SK-N-SH treated with all-trans-retinoic acid at 6 μM for 48 hours (cell line): Measurements from ENCODE around the gene TUBGCP4.

ENCODE experiments used
- ARNTL ChIP-seq: fragments of 450-650 bp; formaldehyde crosslinking; IDR thresholded peaks from 2 replicates; pipeline ENCODE4 v1.5.0; 2020; ENCODE audit warnings: low read depth, mild to moderate bottlenecking, moderate library complexity, borderline replicate concordance
- BACH2 ChIP-seq: fragments of 250-450 bp; sonication (Bioruptor Pico); IDR thresholded peaks from 2 replicates; pipeline ENCODE4 v1.9.0; 2021; ENCODE audit warnings: mild to moderate bottlenecking, borderline replicate concordance
- ESRRG ChIP-seq: fragments of 250-450 bp; sonication (Bioruptor Pico); IDR thresholded peaks from 2 replicates; pipeline ENCODE4 v1.6.1; 2021; ENCODE audit warnings: mild to moderate bottlenecking
- POU6F1 ChIP-seq: fragments of 250-450 bp; sonication (Bioruptor Pico); IDR thresholded peaks from 2 replicates; pipeline ENCODE4 v1.8.0; 2021; ENCODE audit warnings: low read depth, mild to moderate bottlenecking, moderate library complexity, borderline replicate concordance
- TCF4 ChIP-seq: fragments of 250-450 bp; sonication (Bioruptor Pico); IDR thresholded peaks from 2 replicates; pipeline ENCODE4 v1.8.0; 2021; ENCODE audit warnings: mild to moderate bottlenecking, moderate library complexity, borderline replicate concordance
- ZFP30 ChIP-seq: fragments of 450-650 bp; formaldehyde crosslinking; IDR thresholded peaks from 2 replicates; pipeline ENCODE4 v1.5.0; 2022; ENCODE audit warnings: mild to moderate bottlenecking, moderate library complexity
- TF ChIP-seq, protein P1 (sequence below): fragments of 250-450 bp; sonication (Bioruptor Pico); IDR thresholded peaks from 2 replicates; pipeline ENCODE4 v1.8.0; 2020; ENCODE audit warnings: mild to moderate bottlenecking, moderate library complexity, borderline replicate concordance
- TF ChIP-seq, protein P2 (sequence below): fragments of 250-450 bp; sonication (Bioruptor Pico); IDR thresholded peaks from 2 replicates; pipeline ENCODE4 v1.5.1; 2020; ENCODE audit warnings: low read depth, mild to moderate bottlenecking, moderate library complexity

- TF ChIP-seq BACH2 (CRISPR knock-in tag) = no peak
- TF ChIP-seq, protein P1, sequence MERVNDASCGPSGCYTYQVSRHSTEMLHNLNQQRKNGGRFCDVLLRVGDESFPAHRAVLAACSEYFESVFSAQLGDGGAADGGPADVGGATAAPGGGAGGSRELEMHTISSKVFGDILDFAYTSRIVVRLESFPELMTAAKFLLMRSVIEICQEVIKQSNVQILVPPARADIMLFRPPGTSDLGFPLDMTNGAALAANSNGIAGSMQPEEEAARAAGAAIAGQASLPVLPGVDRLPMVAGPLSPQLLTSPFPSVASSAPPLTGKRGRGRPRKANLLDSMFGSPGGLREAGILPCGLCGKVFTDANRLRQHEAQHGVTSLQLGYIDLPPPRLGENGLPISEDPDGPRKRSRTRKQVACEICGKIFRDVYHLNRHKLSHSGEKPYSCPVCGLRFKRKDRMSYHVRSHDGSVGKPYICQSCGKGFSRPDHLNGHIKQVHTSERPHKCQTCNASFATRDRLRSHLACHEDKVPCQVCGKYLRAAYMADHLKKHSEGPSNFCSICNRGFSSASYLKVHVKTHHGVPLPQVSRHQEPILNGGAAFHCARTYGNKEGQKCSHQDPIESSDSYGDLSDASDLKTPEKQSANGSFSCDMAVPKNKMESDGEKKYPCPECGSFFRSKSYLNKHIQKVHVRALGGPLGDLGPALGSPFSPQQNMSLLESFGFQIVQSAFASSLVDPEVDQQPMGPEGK (CRISPR knock-in tag) = no peak
- TF ChIP-seq ARNTL = no peak
- TF ChIP-seq TCF4 (CRISPR knock-in tag) = no peak
- no peak for TF ChIP-seq POU6F1 (CRISPR knock-in tag)
- TF ChIP-seq, protein P2, sequence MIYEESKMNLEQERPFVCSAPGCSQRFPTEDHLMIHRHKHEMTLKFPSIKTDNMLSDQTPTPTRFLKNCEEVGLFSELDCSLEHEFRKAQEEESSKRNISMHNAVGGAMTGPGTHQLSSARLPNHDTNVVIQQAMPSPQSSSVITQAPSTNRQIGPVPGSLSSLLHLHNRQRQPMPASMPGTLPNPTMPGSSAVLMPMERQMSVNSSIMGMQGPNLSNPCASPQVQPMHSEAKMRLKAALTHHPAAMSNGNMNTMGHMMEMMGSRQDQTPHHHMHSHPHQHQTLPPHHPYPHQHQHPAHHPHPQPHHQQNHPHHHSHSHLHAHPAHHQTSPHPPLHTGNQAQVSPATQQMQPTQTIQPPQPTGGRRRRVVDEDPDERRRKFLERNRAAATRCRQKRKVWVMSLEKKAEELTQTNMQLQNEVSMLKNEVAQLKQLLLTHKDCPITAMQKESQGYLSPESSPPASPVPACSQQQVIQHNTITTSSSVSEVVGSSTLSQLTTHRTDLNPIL (CRISPR knock-in tag) = no peak
- no peak for TF ChIP-seq ZFP30 (CRISPR knock-in tag)
- TF ChIP-seq ESRRG (CRISPR knock-in tag) = no peak
These were observed 40.7 kb upstream of the TUBGCP4 start, which contains the start of gene LCMT2 for GRCh38 chr15:43329960-43330779.
